Measurements from ENCODE around the gene CDK14. TPM values are rescaled to one million over a fixed set of nuclear protein-coding genes. Genes with fewer than 3 reads are reported as not detected.

CDK14 gene
- total RNA-seq, 6 donors from 2014 or later, result 21.7 to 53.4 (median 37.1) TPM

GRCh38 chr7:90946730-90947501, 350.8 kb downstream of the CDK14 start:
- no peak for DNase-seq
- H3K36me3 ChIP-seq, result no peaks in the 10 kb centered on the region
- H3K9me3 ChIP-seq, result no peaks in the 10 kb centered on the region
- ATAC-seq (ENCODE audit: low FRiP score in 2 of 2), result no peak
- no peaks in the 10 kb centered on the region for H3K27me3 ChIP-seq
- no peak overlapping the region for H3K4me3 ChIP-seq
- no peak overlapping the region for H3K27ac ChIP-seq
- 67 to 69% methylated on average over 10 of the region's 10 CpGs for WGBS, 2 donors
- TF ChIP-seq POLR2AphosphoS5 (IDR thresholded peaks at IDR 0.05) (no peak), EP300 (IDR thresholded peaks at IDR 0.05) (no peak), CTCF (IDR thresholded peaks at IDR 0.05) (no peak), POLR2A (IDR thresholded peaks at IDR 0.05) (no peak)
- peaks cover 0 to 8% (median 0%) of the 10 kb centered on the region in 4 donors for H3K4me1 ChIP-seq

- ATAC-seq (ENCODE audit: low FRiP score in 2 of 2), result no peak
- H3K9me3 ChIP-seq, result no peaks in the 10 kb centered on the region
- H3K27me3 ChIP-seq, result no peaks in the 10 kb centered on the region
- no peak overlapping the region for H3K4me3 ChIP-seq
- H3K27ac ChIP-seq, result no peak overlapping the region
- no peak for DNase-seq
- peaks cover 0 to 8% (median 0%) of the 10 kb centered on the region in 4 donors for H3K4me1 ChIP-seq
- H3K36me3 ChIP-seq, result no peaks in the 10 kb centered on the region
- TF ChIP-seq POLR2AphosphoS5 (IDR thresholded peaks at IDR 0.05) (no peak), POLR2A (IDR thresholded peaks at IDR 0.05) (no peak), EP300 (IDR thresholded peaks at IDR 0.05) (no peak), CTCF (IDR thresholded peaks at IDR 0.05) (no peak)
These were observed 352.0 kb downstream of the CDK14 start for GRCh38 chr7:90948085-90948484.

GRCh38 chr7:90951229-90951628, 355.1 kb downstream of the CDK14 start:
- Histone ChIP-seq H3K4me3 (no peak overlapping the region), H3K36me3 (peaks cover 0 to 6% (median 0%) of the 10 kb centered on the region in 4 donors), H3K27me3 (no peaks in the 10 kb centered on the region), H3K9me3 (no peaks in the 10 kb centered on the region), H3K27ac (no peak overlapping the region), H3K4me1 (no peaks in the 10 kb centered on the region)
- DNase-seq (no peak), ATAC-seq (ENCODE audit: low FRiP score in 2 of 2) (no peak)
- TF ChIP-seq POLR2A (IDR thresholded peaks at IDR 0.05) (no peak), CTCF (IDR thresholded peaks at IDR 0.05) (no peak), EP300 (IDR thresholded peaks at IDR 0.05) (no peak), POLR2AphosphoS5 (IDR thresholded peaks at IDR 0.05) (no peak)
- WGBS, 2 donors, result 89 to 94% methylated on average over 1 of the region's 1 CpG

- no peak for TF ChIP-seq POLR2A (IDR thresholded peaks at IDR 0.05)
- TF ChIP-seq EP300 (IDR thresholded peaks at IDR 0.05), result no peak
- no peak for TF ChIP-seq CTCF (IDR thresholded peaks at IDR 0.05)
- TF ChIP-seq POLR2AphosphoS5 (IDR thresholded peaks at IDR 0.05), result no peak
- Histone ChIP-seq H3K9me3 (no peaks in the 10 kb centered on the region), H3K27me3 (no peaks in the 10 kb centered on the region), H3K27ac (no peak overlapping the region), H3K4me1 (no peaks in the 10 kb centered on the region), H3K36me3 (peaks cover 0 to 6% (median 0%) of the 10 kb centered on the region in 4 donors), H3K4me3 (no peak overlapping the region)
- no peak for ATAC-seq (ENCODE audit: low FRiP score in 2 of 2)
- 85 to 87% methylated on average over 7 of the region's 7 CpGs for WGBS, 2 donors
- DNase-seq, result no peak
These were observed 356.1 kb downstream of the CDK14 start for GRCh38 chr7:90951986-90952954.

All from upper lobe of left lung (tissue), 6 donors.